ENCODE results near the gene PDE6A.

The PDE6A gene

GRCh38 chr5:149935431-149935901, 9.1 kb downstream of the PDE6A start:
- Histone ChIP-seq H3K4me3 (ENCODE audit: low read length) (no peak overlapping the region), H3K9me3 (ENCODE audit: control insufficient read depth, low read length) (no peaks in the 10 kb centered on the region), H3K36me3 (ENCODE audit: control insufficient read depth, insufficient read depth, low read length) (no peaks in the 10 kb centered on the region), H3K9ac (ENCODE audit: low read length) (no peak overlapping the region), H3K27me3 (ENCODE audit: control insufficient read depth, insufficient read depth, low read length) (no peaks in the 10 kb centered on the region), H3K4me1 (ENCODE audit: control insufficient read depth, insufficient read depth, low read length) (no peaks in the 10 kb centered on the region)

DNA sequence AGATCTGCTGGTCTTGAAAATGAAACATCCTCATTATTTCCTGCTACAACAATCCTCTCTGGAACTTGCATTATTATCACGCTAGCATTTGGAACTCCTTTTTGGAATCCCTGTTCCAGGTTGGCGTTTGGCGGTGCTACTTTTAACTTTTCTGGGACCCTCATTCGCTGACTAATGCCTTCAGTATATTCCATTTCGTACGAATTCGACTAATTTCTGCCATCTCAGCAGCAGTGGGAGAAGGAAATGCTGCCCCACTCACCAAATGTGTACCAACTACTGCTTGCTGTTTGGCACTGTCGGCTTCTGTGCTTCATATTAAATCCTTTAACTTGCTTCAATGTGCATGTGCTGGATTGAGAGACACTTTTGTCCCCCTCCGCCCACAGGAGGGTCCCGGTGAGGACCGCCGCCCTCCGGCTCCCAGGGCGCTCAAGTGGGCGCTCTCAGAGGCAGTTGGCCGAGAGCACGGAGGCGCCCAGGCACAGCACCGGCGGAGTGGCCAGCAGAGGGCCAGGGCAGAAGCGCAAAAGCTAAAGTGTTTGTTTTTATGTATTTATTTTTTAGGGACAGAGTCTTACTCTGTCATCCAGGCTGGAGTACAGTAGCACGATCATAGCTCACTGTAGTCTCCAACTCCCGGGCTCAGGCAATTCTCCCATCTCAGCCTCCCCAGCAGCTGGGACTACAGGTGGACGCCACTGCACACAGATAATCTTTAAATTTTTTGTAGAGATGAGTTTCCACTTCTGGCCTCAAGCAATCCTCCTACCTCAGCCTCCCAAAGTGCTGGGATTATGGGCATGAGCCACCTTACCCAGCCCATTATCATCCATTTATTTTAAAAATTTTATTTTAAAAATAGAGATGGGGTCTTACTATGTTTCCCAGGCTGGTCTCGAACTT, 11.9 kb downstream of the PDE6A start:
- peak overlapping the region; percentile 62 for H3K9ac ChIP-seq (ENCODE audit: low read length)
- H3K36me3 ChIP-seq (ENCODE audit: control insufficient read depth, insufficient read depth, low read length) = no peaks in the 10 kb centered on the region
- no peak overlapping the region for H3K4me3 ChIP-seq (ENCODE audit: low read length)
- H3K27me3 ChIP-seq (ENCODE audit: control insufficient read depth, insufficient read depth, low read length) = no peaks in the 10 kb centered on the region
- no peaks in the 10 kb centered on the region for H3K4me1 ChIP-seq (ENCODE audit: control insufficient read depth, insufficient read depth, low read length)
- H3K9me3 ChIP-seq (ENCODE audit: control insufficient read depth, low read length) = no peaks in the 10 kb centered on the region

GRCh38 chr5:149931992-149932436, 12.6 kb downstream of the PDE6A start:
- H3K4me1 ChIP-seq (ENCODE audit: control insufficient read depth, insufficient read depth, low read length) = no peaks in the 10 kb centered on the region
- H3K9ac ChIP-seq (ENCODE audit: low read length) = peak overlapping the region; percentile 62
- H3K9me3 ChIP-seq (ENCODE audit: control insufficient read depth, low read length) = no peaks in the 10 kb centered on the region
- no peak overlapping the region for H3K4me3 ChIP-seq (ENCODE audit: low read length)
- no peaks in the 10 kb centered on the region for H3K27me3 ChIP-seq (ENCODE audit: control insufficient read depth, insufficient read depth, low read length)
- no peaks in the 10 kb centered on the region for H3K36me3 ChIP-seq (ENCODE audit: control insufficient read depth, insufficient read depth, low read length)

DNA sequence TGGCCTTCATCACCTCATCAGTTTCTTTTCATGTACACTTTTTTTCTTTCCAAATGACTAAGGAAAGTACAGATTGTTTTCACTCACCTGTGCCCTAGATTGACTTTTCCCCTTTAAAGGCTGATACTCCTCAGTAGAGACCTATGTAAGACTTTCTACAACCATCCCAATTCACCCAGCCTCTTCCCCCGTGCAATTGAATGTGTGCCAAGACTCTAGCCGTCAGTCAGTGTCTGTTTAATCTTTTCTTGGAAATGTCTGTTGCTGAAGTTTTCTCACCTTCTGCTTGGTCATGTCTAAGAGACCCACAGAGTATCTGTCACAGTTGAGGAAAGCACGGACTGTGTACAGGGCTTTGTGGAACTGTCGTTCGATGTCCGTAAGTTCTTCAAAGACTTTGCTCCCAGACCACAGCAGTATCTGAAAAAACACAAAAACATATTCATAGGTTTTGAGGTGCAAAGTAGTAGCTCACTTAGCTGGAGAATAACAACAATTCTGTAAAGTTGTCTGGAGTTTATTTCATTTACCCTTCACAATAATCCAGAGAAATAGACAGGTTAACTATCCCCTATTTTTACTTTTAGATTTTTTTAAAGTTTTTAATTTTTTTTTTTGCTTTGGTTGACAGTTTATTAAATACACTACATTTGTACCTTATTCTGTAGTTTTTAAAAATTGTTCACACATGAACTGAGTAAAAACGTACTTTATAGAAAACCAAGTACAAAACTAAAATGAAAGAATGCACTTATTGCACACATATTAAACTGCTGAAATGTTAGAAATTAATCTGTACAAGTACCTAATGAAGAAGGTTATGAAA, 13.6 kb downstream of the PDE6A start:
- H3K9me3 ChIP-seq (ENCODE audit: control insufficient read depth, low read length) = no peaks in the 10 kb centered on the region
- H3K27me3 ChIP-seq (ENCODE audit: control insufficient read depth, insufficient read depth, low read length) = no peaks in the 10 kb centered on the region
- no peak overlapping the region for H3K9ac ChIP-seq (ENCODE audit: low read length)
- no peaks in the 10 kb centered on the region for H3K36me3 ChIP-seq (ENCODE audit: control insufficient read depth, insufficient read depth, low read length)
- no peak overlapping the region for H3K4me3 ChIP-seq (ENCODE audit: low read length)
- H3K4me1 ChIP-seq (ENCODE audit: control insufficient read depth, insufficient read depth, low read length) = no peaks in the 10 kb centered on the region

GRCh38 chr5:149930043-149930748, 14.4 kb downstream of the PDE6A start:
- Histone ChIP-seq H3K4me1 (ENCODE audit: control insufficient read depth, insufficient read depth, low read length) (no peaks in the 10 kb centered on the region), H3K27me3 (ENCODE audit: control insufficient read depth, insufficient read depth, low read length) (no peaks in the 10 kb centered on the region), H3K4me3 (ENCODE audit: low read length) (no peak overlapping the region), H3K9ac (ENCODE audit: low read length) (peak overlapping the region; percentile 50), H3K9me3 (ENCODE audit: control insufficient read depth, low read length) (no peaks in the 10 kb centered on the region), H3K36me3 (ENCODE audit: control insufficient read depth, insufficient read depth, low read length) (no peaks in the 10 kb centered on the region)

DNA sequence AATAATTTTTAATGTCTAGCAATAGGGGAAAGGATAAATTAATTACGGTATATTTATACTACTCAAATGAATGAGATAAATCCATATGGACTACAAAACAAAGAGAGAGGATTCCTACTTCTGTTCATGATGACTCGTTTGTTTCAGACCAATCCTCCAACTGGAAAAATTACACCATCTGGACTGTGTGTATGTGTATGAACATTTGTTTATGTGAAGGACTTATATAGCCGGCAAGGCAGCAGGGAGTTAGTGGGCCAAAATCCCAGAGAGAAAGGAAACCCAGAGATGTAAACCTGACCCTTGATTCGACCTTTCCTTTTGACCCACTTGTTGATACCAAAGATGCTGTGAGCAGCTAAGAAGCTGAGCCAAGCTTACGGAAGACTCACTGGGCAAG, 20.1 kb downstream of the PDE6A start:
- Histone ChIP-seq H3K4me3 (ENCODE audit: low read length) (no peak overlapping the region), H3K27me3 (ENCODE audit: control insufficient read depth, insufficient read depth, low read length) (no peaks in the 10 kb centered on the region), H3K9ac (ENCODE audit: low read length) (no peak overlapping the region), H3K9me3 (ENCODE audit: control insufficient read depth, low read length) (no peaks in the 10 kb centered on the region), H3K4me1 (ENCODE audit: control insufficient read depth, insufficient read depth, low read length) (no peaks in the 10 kb centered on the region), H3K36me3 (ENCODE audit: control insufficient read depth, insufficient read depth, low read length) (no peaks in the 10 kb centered on the region)

DNA sequence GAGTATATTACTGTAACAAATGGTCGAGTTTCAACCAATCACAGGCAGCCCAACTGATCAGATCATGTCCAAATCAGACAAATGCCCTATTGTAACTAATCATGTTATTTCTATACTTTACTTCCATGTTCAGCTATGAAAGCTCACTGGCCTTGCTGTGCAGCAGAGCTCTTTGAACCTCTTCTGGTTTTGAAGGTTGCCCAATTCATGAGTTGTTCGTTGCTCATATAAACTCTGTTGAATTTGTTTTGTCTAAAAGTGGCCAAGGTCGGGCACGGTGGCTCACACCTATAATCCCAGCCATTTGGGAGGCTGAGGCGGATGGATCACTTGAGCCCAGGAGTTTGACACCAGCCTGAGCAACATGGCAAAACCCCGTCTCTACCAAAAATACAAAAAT, 21.6 kb downstream of the PDE6A start:
- Histone ChIP-seq H3K27me3 (ENCODE audit: control insufficient read depth, insufficient read depth, low read length) (no peaks in the 10 kb centered on the region), H3K9me3 (ENCODE audit: control insufficient read depth, low read length) (no peaks in the 10 kb centered on the region), H3K4me1 (ENCODE audit: control insufficient read depth, insufficient read depth, low read length) (no peaks in the 10 kb centered on the region), H3K9ac (ENCODE audit: low read length) (no peak overlapping the region), H3K36me3 (ENCODE audit: control insufficient read depth, insufficient read depth, low read length) (no peaks in the 10 kb centered on the region), H3K4me3 (ENCODE audit: low read length) (no peak overlapping the region)

DNA sequence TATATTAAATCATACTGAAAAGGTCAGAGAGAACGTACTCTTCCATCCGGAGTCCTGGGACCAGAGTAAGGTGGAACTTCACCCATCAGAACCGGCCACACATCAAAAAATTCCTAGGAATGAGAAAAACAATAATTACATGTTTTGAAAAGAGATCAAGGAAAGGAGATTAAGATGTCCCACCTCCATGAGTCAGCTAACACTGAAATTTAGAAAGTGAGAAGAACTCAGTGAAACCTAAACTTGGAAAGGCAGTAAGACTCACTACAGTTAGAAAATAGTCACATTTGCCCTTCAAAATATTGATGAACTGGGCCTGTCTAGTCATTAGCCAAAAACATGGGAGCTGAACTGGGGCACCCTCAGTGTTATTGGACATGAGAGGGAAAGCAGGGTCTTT, 23.0 kb downstream of the PDE6A start:
- H3K9me3 ChIP-seq (ENCODE audit: control insufficient read depth, low read length) = no peaks in the 10 kb centered on the region
- no peaks in the 10 kb centered on the region for H3K27me3 ChIP-seq (ENCODE audit: control insufficient read depth, insufficient read depth, low read length)
- H3K4me3 ChIP-seq (ENCODE audit: low read length) = no peak overlapping the region
- H3K4me1 ChIP-seq (ENCODE audit: control insufficient read depth, insufficient read depth, low read length) = no peaks in the 10 kb centered on the region
- no peaks in the 10 kb centered on the region for H3K36me3 ChIP-seq (ENCODE audit: control insufficient read depth, insufficient read depth, low read length)
- H3K9ac ChIP-seq (ENCODE audit: low read length) = no peak overlapping the region

- Histone ChIP-seq H3K27me3 (ENCODE audit: control insufficient read depth, insufficient read depth, low read length) (no peaks in the 10 kb centered on the region), H3K36me3 (ENCODE audit: control insufficient read depth, insufficient read depth, low read length) (no peaks in the 10 kb centered on the region), H3K4me1 (ENCODE audit: control insufficient read depth, insufficient read depth, low read length) (no peaks in the 10 kb centered on the region), H3K9me3 (ENCODE audit: control insufficient read depth, low read length) (no peaks in the 10 kb centered on the region), H3K9ac (ENCODE audit: low read length) (no peak overlapping the region), H3K4me3 (ENCODE audit: low read length) (no peak overlapping the region)
Measured at GRCh38 chr5:149917073-149917676, 27.4 kb downstream of the PDE6A start.

DNA sequence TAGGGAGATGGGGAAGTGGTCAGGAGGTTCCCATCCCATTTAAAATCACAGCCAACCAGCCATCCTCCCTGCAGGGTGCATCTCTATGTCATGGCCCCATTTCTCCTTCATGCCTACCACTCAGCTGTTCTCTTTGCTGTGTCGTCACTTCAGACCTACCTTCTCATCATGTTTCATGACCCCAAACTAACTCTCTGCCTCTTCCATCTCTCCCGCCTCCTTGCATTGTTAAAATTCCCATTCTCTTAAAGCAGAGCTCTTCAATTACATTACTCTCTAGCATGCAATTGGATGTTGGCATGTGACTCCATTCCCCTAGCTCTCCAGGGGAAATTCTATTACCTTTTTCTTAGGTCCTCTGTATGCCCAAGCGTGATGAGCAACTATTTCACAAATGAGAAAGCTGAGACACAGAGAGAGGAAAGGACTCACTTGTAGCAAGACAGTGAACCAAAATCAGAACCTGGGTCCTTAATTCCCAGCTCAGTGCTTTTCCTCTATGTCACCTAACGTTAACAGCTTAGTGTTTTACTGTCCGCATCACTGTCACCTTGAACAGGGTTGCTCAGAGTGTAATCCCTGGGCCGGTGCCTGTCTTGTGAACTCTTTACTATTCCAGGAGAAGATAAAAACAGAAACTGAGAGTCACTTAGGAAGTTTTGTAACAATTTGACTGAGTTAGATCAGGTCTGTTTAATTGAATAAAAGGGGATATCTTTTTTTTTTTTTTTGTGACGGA, 28.1 kb downstream of the PDE6A start:
- Histone ChIP-seq H3K4me1 (ENCODE audit: control insufficient read depth, insufficient read depth, low read length) (no peaks in the 10 kb centered on the region), H3K27me3 (ENCODE audit: control insufficient read depth, insufficient read depth, low read length) (no peaks in the 10 kb centered on the region), H3K36me3 (ENCODE audit: control insufficient read depth, insufficient read depth, low read length) (no peaks in the 10 kb centered on the region), H3K9ac (ENCODE audit: low read length) (no peak overlapping the region), H3K9me3 (ENCODE audit: control insufficient read depth, low read length) (no peaks in the 10 kb centered on the region), H3K4me3 (ENCODE audit: low read length) (no peak overlapping the region)

Data from mucosa of stomach (tissue), 1 donor.